DMS53 treated with DMSO at 0.1 percent for 48 hours (cell line): Measurements from ENCODE around the gene EFNA2.

Experiments
- DNase-seq: peaks from one replicate; lab custom pipeline; 2025; ENCODE audit not compliant: unreplicated experiment; lab: John Stamatoyannopoulos, UW

The EFNA2 gene

GRCh38 chr19:1283207-1283916 lies 2.3 kb upstream of the EFNA2 start:
- no peak for DNase-seq

- no peak for DNase-seq
Measured at GRCh38 chr19:1283917-1284292, 1.8 kb upstream of the EFNA2 start.

DNA sequence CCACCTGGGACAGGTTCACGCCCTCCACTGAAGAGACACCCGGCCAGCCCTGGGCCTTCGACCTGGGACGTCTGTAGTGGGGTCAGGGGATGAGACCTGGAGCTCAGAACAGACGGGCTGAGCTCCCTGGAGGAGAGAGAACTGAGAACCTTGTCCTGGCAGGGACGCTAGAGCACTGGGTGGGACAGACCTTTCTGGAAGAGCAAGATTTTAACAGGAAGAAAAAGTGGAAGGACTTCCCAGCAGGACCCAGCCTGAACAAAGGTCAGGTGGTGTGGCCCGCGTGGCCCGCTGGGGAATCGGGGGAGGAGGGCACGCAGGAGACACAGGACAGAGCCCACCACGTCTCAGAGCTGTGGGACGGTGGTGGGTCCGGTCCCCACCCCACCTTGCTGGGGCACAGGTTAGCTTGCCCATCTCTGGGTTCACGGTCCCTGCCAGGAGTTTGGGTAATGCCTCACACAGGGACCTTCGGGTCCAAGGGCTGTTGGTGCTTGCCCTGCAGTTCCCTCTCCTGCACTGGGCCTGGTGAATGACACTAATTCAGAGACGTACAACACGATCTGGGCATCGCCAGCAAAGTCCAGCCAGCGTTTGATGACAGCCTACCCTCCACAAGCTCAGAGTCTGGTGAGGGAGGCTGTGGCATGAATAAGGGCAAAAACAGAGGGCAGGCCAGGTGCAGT lies 1.2 kb upstream of the EFNA2 start:
- DNase-seq = no peak

DNA sequence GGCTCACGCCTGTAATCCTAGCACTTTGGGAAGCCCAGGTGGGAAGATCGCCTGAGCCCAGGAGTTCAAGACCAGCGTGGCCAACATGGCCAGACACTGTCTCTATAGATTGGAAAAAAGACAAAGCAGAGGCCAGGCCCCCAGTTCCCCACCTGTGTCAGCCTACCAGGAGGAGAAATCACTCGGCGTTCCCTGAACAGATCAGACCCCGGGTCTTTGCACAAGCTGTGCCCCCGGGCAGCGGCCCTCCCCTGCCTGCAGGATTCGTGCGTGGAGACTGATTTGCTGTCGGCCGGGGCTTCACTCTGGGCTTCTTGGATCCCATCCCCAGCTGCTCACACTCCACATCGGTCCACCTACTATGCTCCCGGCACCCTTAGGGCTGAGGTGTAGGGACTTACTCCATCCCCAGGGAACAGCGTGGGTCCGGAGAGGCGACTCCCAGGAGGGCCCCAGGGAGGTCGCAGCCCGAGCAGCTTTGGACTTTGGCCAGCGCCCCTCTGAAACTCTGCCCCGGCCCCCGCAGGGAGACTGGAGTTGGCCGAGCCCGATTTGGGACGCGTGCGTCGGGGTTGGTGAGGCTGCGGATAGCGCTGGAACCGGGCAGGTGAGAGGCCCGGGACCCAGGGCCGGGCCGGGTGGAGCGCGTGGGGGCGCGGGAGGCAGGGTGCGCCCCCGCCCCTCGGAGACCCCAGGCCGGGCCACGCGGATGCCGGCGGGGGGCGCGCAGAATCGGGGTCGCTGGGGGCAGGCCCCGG lies 515 bp upstream of the EFNA2 start:
- no peak for DNase-seq

- no peak for DNase-seq
Measured at GRCh38 chr19:1286487-1287353, 1.0 kb downstream of the EFNA2 start.

- no peak for DNase-seq
Measured at GRCh38 chr19:1287354-1288225, 1.9 kb downstream of the EFNA2 start.

- DNase-seq = no peak
Measured at GRCh38 chr19:1288226-1288612, 2.5 kb downstream of the EFNA2 start.

GRCh38 chr19:1288833-1289685 lies 3.4 kb downstream of the EFNA2 start:
- no peak for DNase-seq

GRCh38 chr19:1289686-1290025 lies 4.0 kb downstream of the EFNA2 start:
- DNase-seq = no peak

- DNase-seq = no peak
Measured at GRCh38 chr19:1290196-1290702, 4.6 kb downstream of the EFNA2 start.

DNA sequence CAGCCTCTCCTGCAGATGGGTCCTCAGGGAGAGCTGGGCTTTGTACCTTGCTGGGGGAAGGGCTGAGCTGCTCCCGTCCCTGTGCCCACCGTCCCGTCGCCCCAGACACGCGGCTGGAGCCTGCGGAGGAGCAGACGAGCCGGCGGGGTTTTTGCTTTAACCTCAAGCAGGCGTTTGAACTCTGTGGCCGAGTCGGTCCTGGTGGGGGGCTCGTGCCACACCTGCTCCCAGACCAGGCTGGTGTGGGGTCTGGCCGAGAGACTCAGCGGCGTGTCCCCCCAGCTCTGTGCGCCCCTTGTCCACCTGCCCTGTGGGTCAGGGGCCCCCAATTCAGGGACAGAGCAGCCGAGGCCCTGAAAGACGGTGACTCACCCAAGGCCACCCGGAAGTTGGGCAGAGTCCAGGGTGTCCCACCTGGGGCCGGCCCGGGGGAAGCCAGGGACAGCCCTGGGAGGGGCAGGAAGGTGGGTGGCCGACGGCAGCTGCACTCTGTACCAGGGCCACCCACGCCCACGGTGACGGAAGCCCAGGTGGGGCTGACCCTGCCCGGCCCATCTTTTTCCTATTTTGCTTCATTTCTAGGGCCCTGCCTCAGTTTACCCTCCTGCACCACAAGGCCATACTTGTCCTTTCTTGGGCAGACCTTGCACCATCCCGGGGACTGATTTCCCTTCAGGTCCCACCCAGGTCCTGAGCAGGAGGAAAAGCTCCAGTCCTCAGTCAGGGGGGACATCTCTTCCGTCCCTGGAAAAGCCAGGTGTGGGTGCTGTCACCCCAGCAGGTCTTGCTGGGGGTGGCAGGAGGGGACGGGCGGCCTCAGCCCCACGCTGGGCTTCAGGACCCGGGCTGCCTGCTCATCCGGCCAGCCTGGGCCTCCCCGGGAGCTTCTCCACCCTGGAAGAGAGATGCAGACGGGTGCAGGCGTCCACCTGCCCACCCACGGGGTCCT lies 5.3 kb downstream of the EFNA2 start:
- no peak for DNase-seq

DNA sequence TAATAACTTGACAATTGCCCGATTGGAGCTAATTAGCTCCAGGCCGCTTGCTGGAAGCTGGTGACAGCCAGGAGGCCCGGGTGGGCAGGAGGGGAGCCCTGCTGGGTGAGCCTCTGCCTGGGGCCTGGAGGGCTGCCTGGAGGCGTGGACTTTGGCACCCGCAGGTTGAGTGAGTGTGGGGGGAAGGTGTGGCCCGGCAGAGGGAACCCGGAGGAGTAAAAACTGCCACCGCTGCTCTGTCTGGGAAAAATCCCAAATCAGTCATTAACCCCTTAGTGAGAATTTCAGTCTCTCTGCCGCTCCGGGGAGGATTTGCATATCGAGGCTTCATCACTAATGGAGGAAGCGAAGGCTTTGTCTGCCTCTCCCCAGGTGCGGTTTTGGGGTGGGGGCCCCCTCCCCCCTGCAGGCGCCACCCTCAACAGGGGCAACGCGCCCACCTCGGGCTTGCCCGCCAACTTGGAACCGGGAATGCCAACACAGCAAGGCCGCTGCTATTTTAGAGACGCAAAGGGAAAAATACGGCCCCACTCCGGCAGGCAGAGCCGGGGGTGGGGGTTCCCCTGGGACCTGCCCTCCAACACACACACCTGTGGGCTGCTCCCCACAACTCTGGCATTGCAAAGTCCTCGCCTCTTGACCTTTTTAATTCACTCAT lies 6.2 kb downstream of the EFNA2 start:
- no peak for DNase-seq

- DNase-seq = no peak
Measured at GRCh38 chr19:1292419-1293151, 6.9 kb downstream of the EFNA2 start.

DNA sequence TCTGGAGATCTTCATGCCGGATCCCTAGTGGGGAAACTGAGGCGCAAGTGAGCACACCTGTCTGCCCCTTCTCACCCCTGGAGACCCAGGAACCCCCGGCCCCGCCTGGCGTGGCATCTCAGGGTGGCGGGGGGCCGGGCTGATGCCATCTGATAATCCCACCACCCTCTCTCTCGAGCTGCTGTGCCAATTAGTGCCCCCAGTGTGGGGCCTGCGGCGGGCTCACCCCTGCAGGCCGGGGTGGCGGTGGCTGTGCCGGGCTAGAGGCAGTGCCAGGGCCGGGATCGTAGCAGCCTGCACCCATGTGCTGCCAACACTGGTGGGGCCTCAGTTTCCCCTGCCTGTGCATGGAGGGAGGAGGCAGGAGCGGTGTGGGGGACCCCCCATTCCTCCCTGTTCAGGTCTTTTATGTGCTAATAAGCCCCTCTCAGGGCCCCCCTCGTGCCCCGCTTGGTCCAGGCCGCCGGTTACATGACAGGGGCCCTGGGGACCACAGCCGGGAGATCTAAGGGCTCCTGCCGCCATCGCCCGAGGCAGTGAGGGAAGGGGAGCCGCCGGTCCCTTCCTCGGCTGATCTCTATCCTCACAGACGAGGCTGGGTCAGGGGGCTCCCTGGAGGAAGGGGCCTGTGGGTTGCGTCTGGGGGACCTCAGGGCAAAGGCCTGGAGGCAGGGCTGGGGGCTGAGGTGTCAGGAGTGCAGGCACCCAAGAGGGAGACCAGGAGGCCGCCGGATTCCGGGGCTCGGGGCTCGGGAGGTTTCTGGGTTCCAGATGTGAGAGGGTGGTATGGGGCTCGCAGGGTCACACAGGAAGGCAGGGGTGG lies 8.3 kb downstream of the EFNA2 start:
- no peak for DNase-seq

GRCh38 chr19:1294688-1295087 lies 9.0 kb downstream of the EFNA2 start:
- DNase-seq = no peak
